A549 (cell line): ENCODE data around the gene IMPG2. TPM values are rescaled to one million over a fixed set of nuclear protein-coding genes. Genes with fewer than 3 reads are reported as not detected.

Experiments
- ATAC-seq, 2 experiments: fragments of 200-7000 bp in 1 of 2; fragments of >200 bp in 1 of 2; cut with Nextera tagmentation in 1 of 2; cut with Tn5 transposase in 1 of 2; 3 replicates each; pipeline versions ENCODE4 v1.8.0 to v1.9.1; 2018 to 2020; ENCODE audit warnings: mild to moderate bottlenecking in 1 of 2, moderate library complexity in 1 of 2
- CTCF ChIA-PET: fragments of 300-600 bp; sonication (Branson Sonifier 250); formaldehyde crosslinking; extraction: SDS; loops from one replicate; lab custom pipeline; 2021; ENCODE audit warnings: antibody characterized with exemption, inconsistent platforms; lab: Yijun Ruan, JAX
- POLR2A ChIA-PET: fragments of 350-600 bp; formaldehyde crosslinking; extraction: SDS; loops from one replicate; lab custom pipeline; 2021; ENCODE audit warnings: antibody characterized with exemption, inconsistent platforms; lab: Yijun Ruan, JAX
- DNase-seq, 2 experiments: peaks; one replicate each; pipeline versions ENCODE4 v3.0.0 to v3.0.0-alpha.2; 2011 to 2016; ENCODE audit warnings: low read depth in 1 of 2, low spot score in 1 of 2
- FAIRE-seq: peaks from 2 replicates; lab custom pipeline; 2011; peaks lifted over from hg19 to GRCh38; lab: Jason Lieb, UNC
- H3K27ac ChIP-seq, 2 experiments: fragments of >200 bp; sonication (Bioruptor Twin); formaldehyde crosslinking; 3 replicates each; pipeline ENCODE4 v1.5.1; 2016 to 2017
- H3K4me1 ChIP-seq: fragments of >200 bp; sonication (Bioruptor Twin); formaldehyde crosslinking; 3 replicates; pipeline ENCODE4 v1.6.1; 2016
- H3K4me2 ChIP-seq: fragments of >200 bp; sonication (Bioruptor Twin); formaldehyde crosslinking; 3 replicates; pipeline ENCODE4 v1.6.1; 2016
- H3K4me3 ChIP-seq: fragments of >200 bp; sonication (Bioruptor Twin); formaldehyde crosslinking; 3 replicates; pipeline ENCODE4 v1.5.1; 2016
- H3K9me3 ChIP-seq: fragments of >200 bp; sonication (Bioruptor Twin); formaldehyde crosslinking; 3 replicates; pipeline ENCODE4 v1.6.1; 2016
- CBX8 ChIP-seq: fragments of 200-600 bp; sonication (generic); IDR thresholded peaks from 2 replicates; pipeline ENCODE4 v1.6.1; 2016
- EHF ChIP-seq: fragments of 250-450 bp; sonication (Bioruptor Pico); IDR thresholded peaks from 2 replicates; pipeline ENCODE4 v1.5.0; 2020; ENCODE audit warnings: mild to moderate bottlenecking
- ELK1 ChIP-seq: fragments of 150-350 bp; IDR thresholded peaks from 2 replicates; pipeline ENCODE4 v1.6.1; 2014; ENCODE audit warnings: low read depth, mild to moderate bottlenecking, low read length
- ESRRA ChIP-seq: fragments of 150-350 bp; IDR thresholded peaks from 2 replicates; pipeline ENCODE4 v1.6.1; 2014; ENCODE audit warnings: mild to moderate bottlenecking, low read length, borderline replicate concordance
- FOSB ChIP-seq: fragments of 250-450 bp; sonication (Bioruptor Pico); IDR thresholded peaks from 2 replicates; pipeline ENCODE4 v1.5.0; 2020; ENCODE audit warnings: mild to moderate bottlenecking, moderate library complexity
- HDAC2 ChIP-seq: fragments of 200-600 bp; sonication (generic); IDR thresholded peaks from 2 replicates; pipeline ENCODE4 v1.6.1; 2016
- HMGXB4 ChIP-seq: fragments of 250-450 bp; sonication (Bioruptor Pico); IDR thresholded peaks from 2 replicates; pipeline ENCODE4 v1.5.0; 2021; ENCODE audit warnings: mild to moderate bottlenecking, moderate library complexity, borderline replicate concordance
- HOXB13 ChIP-seq: fragments of 250-450 bp; sonication (Bioruptor Pico); IDR thresholded peaks from 2 replicates; pipeline ENCODE4 v1.5.0; 2020; ENCODE audit warnings: low read depth, mild to moderate bottlenecking, moderate library complexity
- HOXB5 ChIP-seq: fragments of 250-450 bp; sonication (Bioruptor Pico); IDR thresholded peaks from 2 replicates; pipeline ENCODE4 v1.5.0; 2020; ENCODE audit warnings: mild to moderate bottlenecking, moderate library complexity
- JUNB ChIP-seq: fragments of >200 bp; sonication (Bioruptor Twin); formaldehyde crosslinking; IDR thresholded peaks from 2 replicates; pipeline ENCODE4 v1.6.1; 2016
- KDM1A ChIP-seq: fragments of 200-600 bp; sonication (generic); IDR thresholded peaks from 2 replicates; pipeline ENCODE4 v1.6.1; 2016; ENCODE audit warnings: low read depth, mild to moderate bottlenecking
- MYC ChIP-seq: IDR thresholded peaks from 2 replicates; pipeline ENCODE4 v1.6.1; 2012; ENCODE audit warnings: mild to moderate bottlenecking, inconsistent platforms, low read length, improper control_type of control experiment, borderline replicate concordance
- NFE2L2 ChIP-seq: fragments of 150-350 bp; conservative IDR thresholded peaks from 2 replicates; pipeline ENCODE4 v1.6.1; 2014; ENCODE audit warnings: low read length
- PHF8 ChIP-seq: fragments of 200-600 bp; sonication (generic); IDR thresholded peaks from 2 replicates; pipeline ENCODE4 v1.6.1; 2016; ENCODE audit warnings: low read depth, mild to moderate bottlenecking, antibody characterized with exemption, moderate library complexity, borderline replicate concordance
- POLR2AphosphoS2 ChIP-seq: conservative IDR thresholded peaks from 2 replicates; pipeline ENCODE4 v1.6.1; 2012; ENCODE audit warnings: low read length, improper control_type of control experiment, inconsistent platforms
- RAD21 ChIP-seq, 2 experiments: fragments of >200 bp in 1 of 2; sonication (Bioruptor Twin) in 1 of 2; formaldehyde crosslinking in 1 of 2; IDR thresholded peaks in 1 of 2; conservative IDR thresholded peaks in 1 of 2; 2 replicates in 1 of 2; 3 replicates in 1 of 2; pipeline ENCODE4 v1.6.1; 2012 to 2018; ENCODE audit warnings: inconsistent platforms in 1 of 2
- RCOR1 ChIP-seq: fragments of 150-350 bp; IDR thresholded peaks from 2 replicates; pipeline ENCODE4 v1.6.1; 2014; ENCODE audit warnings: antibody characterized with exemption, low read length, low read depth
- RFX5 ChIP-seq: fragments of 450-650 bp; IDR thresholded peaks from 2 replicates; pipeline ENCODE4 v1.7.1; 2014; ENCODE audit warnings: antibody characterized with exemption, mild to moderate bottlenecking, moderate library complexity
- RNF2 ChIP-seq: fragments of 200-600 bp; sonication (generic); IDR thresholded peaks from 2 replicates; pipeline ENCODE4 v1.6.1; 2016; ENCODE audit warnings: low read depth, mild to moderate bottlenecking, antibody characterized with exemption, moderate library complexity, borderline replicate concordance
- TP53 ChIP-seq: fragments of 250-450 bp; sonication (Bioruptor Pico); IDR thresholded peaks from 2 replicates; pipeline ENCODE4 v1.5.0; 2021; ENCODE audit warnings: mild to moderate bottlenecking, moderate library complexity
- USF2 ChIP-seq: fragments of 450-650 bp; IDR thresholded peaks from 2 replicates; pipeline ENCODE4 v1.6.1; 2014; ENCODE audit warnings: antibody characterized with exemption
- ZC3H11A ChIP-seq: fragments of 450-650 bp; IDR thresholded peaks from 2 replicates; pipeline ENCODE4 v1.6.1; 2014; ENCODE audit warnings: antibody characterized with exemption, mild to moderate bottlenecking
- ZFP36 ChIP-seq: fragments of 450-650 bp; IDR thresholded peaks from 2 replicates; pipeline ENCODE4 v1.6.1; 2014; ENCODE audit warnings: borderline replicate concordance; ENCODE audit not compliant: partially characterized antibody
- ZNF302 ChIP-seq: fragments of 250-450 bp; sonication (Bioruptor Pico); IDR thresholded peaks from 2 replicates; pipeline ENCODE4 v1.9.0; 2021; ENCODE audit warnings: inconsistent platforms, mild to moderate bottlenecking, moderate library complexity
- ZSCAN20 ChIP-seq: fragments of 250-450 bp; sonication (Bioruptor Pico); IDR thresholded peaks from 2 replicates; pipeline ENCODE4 v1.8.0; 2022; ENCODE audit warnings: mild to moderate bottlenecking, moderate library complexity
- WGBS: methylation state at CpG from one replicate; pipeline ENCODE4 v1.1.6; 2017; ENCODE audit errors: missing lambda C conversion rate; 5-methylcytosine and 5-hydroxymethylcytosine counted together
- polyA plus RNA-seq, 4 experiments: library from polyadenylated mRNA; depleted of rRNA in 3 of 4; stranded (reverse); fragments of >200 nt; fragmentation: RNase III in 1 of 4; extraction: RNeasy Plus Mini Kit Qiagen cat#74134 plus additional on column Dnase treatment in 1 of 4; gene quantifications; 2 replicates in 3 of 4; 3 replicates in 1 of 4; pipeline ENCODE4 v1.2.3, GENCODE V29; 2011 to 2017

IMPG2 gene
- polyA plus RNA-seq, 2 of the 4 experiments (the other 2 are of a cell fraction), result 0.03 to 0.05 TPM

- Histone ChIP-seq H3K4me3 (no peak overlapping the region), H3K9me3 (peaks cover 4% of the 10 kb centered on the region; the same call in 1 of the 3 replicates), H3K27ac (no peak overlapping the region), H3K4me1 (no peaks in the 10 kb centered on the region), H3K4me2 (no peak overlapping the region)
- WGBS, result 32% methylated on average over 2 of the region's 2 CpGs
- ATAC-seq (no peak), DNase-seq (no peak), FAIRE-seq (no peak)
- ChIA-PET CTCF (no interaction called here), POLR2A (no interaction called here)
- TF ChIP-seq MYC (no peak), ZFP36 (no peak), FOSB (CRISPR knock-in tag) (no peak), ZNF302 (CRISPR knock-in tag) (no peak), TP53 (CRISPR knock-in tag) (no peak), PHF8 (no peak), EHF (CRISPR knock-in tag) (no peak)
Observed at GRCh38 chr3:101212730-101213129, 107.6 kb downstream of the IMPG2 start.

DNA sequence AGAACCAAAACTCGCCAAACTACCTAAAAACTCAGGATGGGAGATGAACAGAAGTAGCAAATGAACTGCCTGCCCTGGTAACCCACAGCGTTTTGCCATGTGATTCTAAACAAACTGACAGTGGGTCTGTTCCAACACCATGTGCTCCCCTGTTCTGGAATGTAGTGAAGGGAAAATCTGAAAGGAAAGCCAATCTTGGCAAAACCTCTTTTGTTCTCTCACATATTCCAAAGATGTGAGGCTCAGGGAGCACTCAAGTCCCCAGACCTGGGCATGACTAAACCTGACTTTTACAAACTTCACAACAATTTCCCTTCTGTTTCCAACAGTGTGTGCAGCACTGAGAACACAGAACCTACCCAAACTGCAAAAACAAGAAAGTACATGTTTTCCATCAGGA lies 116.1 kb downstream of the IMPG2 start:
- Histone ChIP-seq H3K27ac (no peak overlapping the region), H3K4me1 (no peaks in the 10 kb centered on the region), H3K9me3 (no peaks in the 10 kb centered on the region), H3K4me2 (no peak overlapping the region), H3K4me3 (no peak overlapping the region)
- ChIA-PET POLR2A (no interaction called here), CTCF (interaction anchor here (0.8 kb wide), 1 partner anchor 452 kb away, joined by 3 read pairs; no protein-coding TSS in a partner anchor)
- 30% methylated on average over 2 of the region's 2 CpGs for WGBS
- FAIRE-seq (no peak), DNase-seq (no peak), ATAC-seq (no peak)
- no peak for TF ChIP-seq ELK1
- TF ChIP-seq HOXB5 (CRISPR knock-in tag), result no peak
- TF ChIP-seq CBX8, result no peak
- TF ChIP-seq RAD21 (conservative IDR thresholded peaks at IDR 0.05 in 1 of 2, IDR thresholded peaks at IDR 0.05 in 1 of 2), result no peak
- TF ChIP-seq POLR2AphosphoS2, result no peak
- TF ChIP-seq KDM1A, result no peak
- no peak for TF ChIP-seq JUNB
- no peak for TF ChIP-seq RNF2
- TF ChIP-seq HMGXB4, result no peak
- TF ChIP-seq ESRRA, result no peak
- no peak for TF ChIP-seq USF2
- TF ChIP-seq NFE2L2, result no peak
- TF ChIP-seq HOXB13, result no peak

DNA sequence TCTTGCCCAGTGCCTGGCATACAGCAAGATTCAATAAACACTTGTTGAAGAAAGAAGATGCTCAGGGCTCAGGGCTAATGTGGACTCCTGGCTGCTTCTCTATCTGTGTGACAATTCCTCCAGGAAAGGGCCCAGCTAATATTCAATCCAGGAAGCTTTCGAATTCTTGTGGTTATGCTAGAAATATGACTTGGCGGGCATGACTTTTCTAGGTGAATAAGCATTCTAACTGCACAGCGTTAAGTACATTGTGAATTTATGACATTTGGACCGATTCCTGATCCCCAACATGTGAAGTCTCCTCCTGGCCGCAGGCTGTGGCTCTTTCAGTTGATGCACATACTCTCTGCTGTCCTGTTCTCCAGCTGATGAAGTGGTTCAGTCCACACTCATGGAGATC lies 117.0 kb downstream of the IMPG2 start:
- Histone ChIP-seq H3K9me3 (no peaks in the 10 kb centered on the region), H3K4me2 (no peak overlapping the region), H3K4me1 (no peaks in the 10 kb centered on the region), H3K4me3 (no peak overlapping the region), H3K27ac (no peak overlapping the region)
- FAIRE-seq (no peak), DNase-seq (no peak), ATAC-seq (no peak)
- POLR2A ChIA-PET, result no interaction called here
- CTCF ChIA-PET, result interaction anchor here (0.6 to 0.8 kb wide), 2 partner anchors 451 to 887 kb away, joined by 3 read pairs; no protein-coding TSS in a partner anchor
- no peak for TF ChIP-seq HDAC2
- TF ChIP-seq RFX5, result no peak
- no peak for TF ChIP-seq EHF (CRISPR knock-in tag)
- TF ChIP-seq RCOR1, result no peak
- no peak for TF ChIP-seq RNF2
- TF ChIP-seq ZC3H11A, result no peak
- no peak for TF ChIP-seq ZSCAN20
- 63% methylated on average over 5 of the region's 5 CpGs for WGBS
